ENCODE data around the gene RPL13.

The RPL13 gene

GRCh38 chr16:89560378-89561141 is at the start of gene RPL13:
Gene RPL13, plus strand, starts transcription at chr16:89560682. Its CDS starts 278 bp downstream, at chr16:89560960.
- peak; percentile 95 for DNase-seq

GRCh38 chr16:89511374-89511773 is 49.1 kb upstream of the RPL13 start:
- no peak for DNase-seq

- no peak for DNase-seq
These were observed 48.0 kb upstream of the RPL13 start for GRCh38 chr16:89512453-89512852.

- DNase-seq, result no peak
These were observed 43.4 kb upstream of the RPL13 start for GRCh38 chr16:89517128-89517527.

- no peak for DNase-seq
These were observed 40.6 kb upstream of the RPL13 start for GRCh38 chr16:89519881-89520280.

- no peak for DNase-seq
These were observed 38.2 kb upstream of the RPL13 start for GRCh38 chr16:89522287-89522686.

GRCh38 chr16:89523680-89524344 is 36.7 kb upstream of the RPL13 start:
- no peak for DNase-seq

GRCh38 chr16:89525146-89525913 is 35.2 kb upstream of the RPL13 start:
- no peak for DNase-seq

- DNase-seq, result no peak
These were observed 31.4 kb upstream of the RPL13 start for GRCh38 chr16:89529097-89529496.

GRCh38 chr16:89530401-89531381 is 29.8 kb upstream of the RPL13 start:
- no peak for DNase-seq

GRCh38 chr16:89531821-89532526 is 28.5 kb upstream of the RPL13 start:
- DNase-seq, result no peak

GRCh38 chr16:89534252-89534756 is 26.2 kb upstream of the RPL13 start:
- DNase-seq, result no peak

GRCh38 chr16:89536371-89536770 is 24.1 kb upstream of the RPL13 start:
- no peak for DNase-seq

GRCh38 chr16:89536886-89537548 is 23.5 kb upstream of the RPL13 start:
- DNase-seq, result no peak

GRCh38 chr16:89537549-89537925 is 22.9 kb upstream of the RPL13 start:
- no peak for DNase-seq

GRCh38 chr16:89538286-89538685 is 22.2 kb upstream of the RPL13 start:
- DNase-seq, result no peak

GRCh38 chr16:89540557-89540956 is 19.9 kb upstream of the RPL13 start:
- DNase-seq, result no peak

GRCh38 chr16:89541792-89542191 is 18.7 kb upstream of the RPL13 start:
- DNase-seq, result no peak

- DNase-seq, result no peak
These were observed 16.4 kb upstream of the RPL13 start for GRCh38 chr16:89544113-89544512.

- no peak for DNase-seq
These were observed 15.8 kb upstream of the RPL13 start for GRCh38 chr16:89544713-89545043.
